ENCODE data around the gene HELZ2.

GRCh38 chr20:63546256-63546955, 27.6 kb downstream of the HELZ2 start:
- TF ChIP-seq CTCF (IDR thresholded peaks at IDR 0.05): no peak
- no peak for TF ChIP-seq POLR2AphosphoS5 (IDR thresholded peaks at IDR 0.05; ENCODE audit: insufficient read depth in 1 of 2, low read depth in 1 of 2)

Measured in vagina (tissue), 2 donors.